GM21367 (cell line): ENCODE data around the gene ZNF28.
"Not testable (repeated sequence)": the region's sequence is repeated elsewhere in the genome, so short reads cannot be mapped to it uniquely, and the experiment has no call there.

Source experiments
- ATAC-seq: cut with Tn5 transposase; IDR thresholded peaks from one replicate; pipeline ENCODE4 v1.9.1; 2021; ENCODE audit not compliant: unreplicated experiment

Gene ZNF28

GRCh38 chr19:52782864-52783263 is 38.6 kb downstream of the ZNF28 start:
- not testable (repeated sequence) for ATAC-seq

- no peak for ATAC-seq
These were observed 42.6 kb downstream of the ZNF28 start for GRCh38 chr19:52778811-52779210.

GRCh38 chr19:52756447-52756846 is 65.0 kb downstream of the ZNF28 start:
- not testable (repeated sequence) for ATAC-seq

GRCh38 chr19:52749780-52750179 is 71.7 kb downstream of the ZNF28 start:
- no peak for ATAC-seq

GRCh38 chr19:52748336-52748950 is 73.0 kb downstream of the ZNF28 start:
- ATAC-seq, result no peak
